Activated CD4-positive, alpha-beta T cell treated with anti-CD3 and anti-CD28 coated beads, Interleukin-2, amount 50 U/mL, for 1 hour (primary cell): ENCODE data around the gene THAP11.

ENCODE experiments used
- DNase-seq: peaks from one replicate; pipeline ENCODE4 v3.0.0-alpha.2; 2020

THAP11 gene

GRCh38 chr16:67841816-67842508 lies at the start of gene THAP11:
Gene THAP11 (plus strand): TSS chr16:67842320. CDS start chr16:67842555, 235 bp downstream.
- peak; percentile 94 for DNase-seq

- DNase-seq = no peak
These were observed 45.9 kb upstream of the THAP11 start for GRCh38 chr16:67796099-67796718.

GRCh38 chr16:67800338-67800926 lies 41.7 kb upstream of the THAP11 start:
- DNase-seq = no peak

GRCh38 chr16:67801241-67801640 lies 40.9 kb upstream of the THAP11 start:
- DNase-seq = no peak

GRCh38 chr16:67801883-67802282 lies 40.2 kb upstream of the THAP11 start:
- peak; percentile 9 for DNase-seq

GRCh38 chr16:67803894-67804293 lies 38.2 kb upstream of the THAP11 start:
- no peak for DNase-seq

GRCh38 chr16:67804853-67805542 lies 37.1 kb upstream of the THAP11 start:
- no peak for DNase-seq

GRCh38 chr16:67805718-67806427 lies 36.2 kb upstream of the THAP11 start:
- peak; percentile 3 for DNase-seq

GRCh38 chr16:67806428-67807147 lies 35.5 kb upstream of the THAP11 start, which contains the start of the genes RANBP10 and TSNAXIP1:
Gene RANBP10 (minus strand): TSS chr16:67806560. CDS start chr16:67806536, 24 bp downstream.
Gene TSNAXIP1 (plus strand): TSS chr16:67806889. CDS start chr16:67807150, 261 bp downstream.
- DNase-seq = peak; percentile 93

GRCh38 chr16:67807148-67807682 lies 34.9 kb upstream of the THAP11 start:
- DNase-seq = no peak

GRCh38 chr16:67811899-67812298 lies 30.2 kb upstream of the THAP11 start:
- DNase-seq = no peak

- no peak for DNase-seq
These were observed 27.6 kb upstream of the THAP11 start for GRCh38 chr16:67814567-67814966.

- no peak for DNase-seq
These were observed 21.4 kb upstream of the THAP11 start for GRCh38 chr16:67820608-67821259.

GRCh38 chr16:67822511-67822910 lies 19.6 kb upstream of the THAP11 start:
- no peak for DNase-seq

GRCh38 chr16:67825119-67825518 lies 17.0 kb upstream of the THAP11 start:
- no peak for DNase-seq

- no peak for DNase-seq
These were observed 16.2 kb upstream of the THAP11 start for GRCh38 chr16:67825906-67826305.

- no peak for DNase-seq
These were observed 13.5 kb upstream of the THAP11 start for GRCh38 chr16:67828651-67829050.

- DNase-seq = no peak
These were observed 9.1 kb upstream of the THAP11 start for GRCh38 chr16:67833030-67833414.

GRCh38 chr16:67833415-67834241 lies 8.5 kb upstream of the THAP11 start:
- DNase-seq = peak; percentile 92

GRCh38 chr16:67834242-67834614 lies 7.9 kb upstream of the THAP11 start:
- DNase-seq = no peak
